HG03520 (cell line): ENCODE results near the gene TET3.
"Not testable (repeated sequence)": the region's sequence is repeated elsewhere in the genome, so short reads cannot be mapped to it uniquely, and the experiment has no call there.

Experiments
- ATAC-seq: cut with Tn5 transposase; IDR thresholded peaks from one replicate; pipeline ENCODE4 v1.9.1; 2021; ENCODE audit warnings: mild to moderate bottlenecking, moderate library complexity; ENCODE audit not compliant: unreplicated experiment

The TET3 gene

DNA sequence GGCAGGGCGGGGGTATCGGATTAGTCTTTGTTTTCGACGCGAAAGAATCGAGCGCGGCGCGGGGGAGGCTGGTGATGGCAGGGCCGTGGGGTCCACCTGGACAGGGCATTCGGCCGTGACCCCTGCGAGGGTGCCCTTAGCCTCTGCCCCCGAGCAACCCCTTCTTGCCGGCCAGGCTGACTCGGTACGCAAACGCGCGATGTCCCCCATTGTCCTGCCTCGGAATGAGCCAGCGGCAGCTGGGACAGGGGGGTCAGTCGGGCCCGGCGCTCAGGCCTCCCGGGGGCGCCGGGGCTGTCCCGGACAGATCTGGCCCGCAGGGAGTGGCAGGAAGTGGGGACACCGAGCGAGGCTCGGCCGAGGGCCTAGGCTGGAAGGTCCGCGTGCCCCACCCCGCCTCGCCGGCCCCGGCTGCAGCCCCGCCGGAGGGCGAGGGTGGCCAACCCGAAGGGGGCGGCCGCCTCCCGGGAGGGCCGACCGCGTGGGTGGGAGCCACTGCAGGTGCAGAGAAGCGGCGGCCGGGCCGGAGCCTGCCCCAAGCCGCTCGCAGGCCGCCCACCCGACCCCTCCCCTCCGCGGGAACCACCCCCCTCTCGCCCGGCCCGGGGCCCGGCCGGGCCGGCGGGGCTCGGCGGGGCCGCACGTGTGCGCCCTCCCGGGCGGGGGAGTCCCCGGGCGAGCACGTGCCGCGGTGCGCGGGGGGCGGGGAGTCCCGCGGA is at the start of gene TET3:
TET3 (plus strand) TSS at position 708 of the 719 bp plus-strand sequence. CDS start 1,494 bp downstream, outside the sequence.
- peak; percentile 28 for ATAC-seq

DNA sequence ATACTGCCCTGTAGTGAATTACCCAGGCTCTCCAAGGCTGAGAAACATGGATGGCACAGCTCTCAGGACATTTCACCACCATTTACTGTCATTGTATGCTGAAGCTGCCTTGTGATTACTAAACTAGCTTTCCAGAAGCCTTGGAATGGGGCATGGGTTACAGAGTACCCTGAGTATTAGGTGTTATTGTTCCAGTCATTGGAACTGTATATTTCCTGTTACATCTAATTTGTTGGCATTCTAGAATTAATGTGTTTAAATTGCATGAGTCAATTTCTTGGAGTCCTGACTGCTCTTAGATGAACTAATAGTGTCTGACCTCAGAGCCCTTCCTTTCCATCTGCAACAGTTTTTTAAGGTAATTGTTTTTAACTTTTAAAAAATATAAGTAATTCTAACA is 49.1 kb upstream of the TET3 start:
- ATAC-seq: no peak

DNA sequence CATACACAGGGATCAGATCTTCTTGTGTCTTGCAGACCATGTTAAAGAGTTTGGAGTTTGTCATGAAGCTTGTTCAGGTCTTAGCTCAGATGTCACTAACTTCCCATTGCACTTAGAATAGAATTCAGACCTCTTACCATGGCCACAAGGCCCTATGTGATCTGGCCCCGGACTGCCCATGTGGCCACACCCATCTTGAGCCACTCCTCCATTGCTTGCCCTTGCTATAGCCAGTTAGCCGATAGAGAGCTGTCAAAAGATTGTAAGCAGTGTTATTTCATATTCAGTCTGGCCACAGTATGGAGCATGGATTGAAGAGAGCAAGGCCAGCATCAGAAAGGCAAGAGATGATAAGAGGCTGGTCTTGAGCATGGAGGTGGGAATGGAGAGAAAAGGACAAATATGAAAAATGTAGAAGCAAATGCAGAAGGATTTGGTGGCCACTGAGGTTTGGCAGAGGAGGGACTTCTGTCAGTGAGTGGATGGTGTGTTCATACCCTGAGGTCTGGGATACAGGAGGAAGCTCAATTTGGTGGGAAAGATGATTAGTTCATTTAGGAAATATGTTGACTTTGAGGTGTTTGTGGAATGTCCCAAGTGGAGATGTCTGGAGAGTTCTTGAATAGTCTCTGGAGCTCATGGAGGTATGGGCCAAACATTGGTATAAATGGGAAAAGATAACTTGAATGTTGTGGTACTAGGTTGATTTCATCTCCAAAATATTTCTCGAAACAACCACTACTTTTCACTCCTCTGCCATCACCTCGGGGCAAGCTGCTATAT is 47.4 kb upstream of the TET3 start:
- no peak for ATAC-seq

DNA sequence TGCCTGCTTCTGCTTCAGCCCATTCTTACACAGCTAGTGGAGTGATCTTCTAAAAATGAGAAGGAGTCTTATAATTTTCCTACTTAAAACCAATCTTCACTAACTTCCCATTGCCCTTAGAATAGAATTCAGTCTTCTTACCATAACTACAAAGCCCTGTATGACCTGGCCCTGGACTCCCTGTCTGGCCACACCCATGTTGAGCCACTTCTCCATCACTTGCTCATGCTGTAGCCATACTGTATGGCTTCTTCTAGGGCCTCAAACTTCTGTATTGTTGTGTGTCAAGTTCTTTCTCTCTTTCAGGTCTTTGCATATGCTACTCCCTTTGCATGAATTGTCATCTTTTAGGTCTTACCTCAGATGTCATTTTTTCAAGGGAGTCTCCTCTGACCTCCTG is 46.8 kb upstream of the TET3 start:
- ATAC-seq: no peak

DNA sequence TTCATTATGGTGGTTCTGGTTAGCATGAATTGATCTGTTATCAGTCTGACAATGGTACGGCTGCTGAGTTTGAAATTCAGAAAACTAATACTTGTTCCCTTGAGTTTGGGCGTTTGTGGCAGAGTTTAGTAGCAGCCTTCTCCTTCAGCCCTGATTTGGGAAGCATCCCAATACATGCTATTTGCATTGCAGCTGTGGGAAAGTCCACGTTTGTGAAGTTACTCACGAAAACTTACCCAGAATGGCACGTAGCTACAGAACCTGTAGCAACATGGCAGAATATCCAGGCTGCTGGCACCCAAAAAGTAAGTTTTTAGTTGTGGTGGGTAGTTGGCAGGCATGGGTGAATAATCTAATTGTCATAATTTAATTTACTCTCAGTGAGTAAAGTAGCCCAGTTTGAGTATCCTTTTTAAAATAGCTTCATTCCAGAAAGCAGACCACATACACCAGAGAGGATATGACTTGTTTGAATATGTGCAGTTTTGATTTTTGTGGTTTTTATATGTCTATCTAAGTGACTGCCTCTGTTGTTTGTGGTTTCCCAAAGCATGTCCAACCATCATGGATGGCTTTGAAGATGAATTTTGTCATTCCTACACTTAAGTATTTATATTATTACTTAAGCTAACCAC is 45.9 kb upstream of the TET3 start:
- no peak for ATAC-seq

DNA sequence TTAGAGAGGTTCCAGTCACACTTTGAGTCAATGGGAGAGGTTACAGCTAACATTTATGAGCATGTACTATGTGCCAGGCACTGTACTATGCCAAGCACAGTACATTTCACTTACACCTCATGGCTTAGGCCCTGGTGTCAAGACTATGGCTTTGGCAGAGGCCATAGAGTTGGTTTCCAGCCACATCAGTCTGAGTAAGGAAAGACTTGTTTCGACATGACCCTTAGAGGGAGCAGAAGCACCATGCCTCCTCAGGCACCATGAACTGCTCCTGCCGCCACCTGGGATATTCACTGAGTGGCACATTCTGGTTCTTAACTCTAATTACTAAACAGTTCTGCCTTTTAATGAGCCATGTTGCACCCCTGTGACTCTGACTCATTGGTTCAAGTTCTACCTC is 45.3 kb upstream of the TET3 start:
- ATAC-seq: no peak

DNA sequence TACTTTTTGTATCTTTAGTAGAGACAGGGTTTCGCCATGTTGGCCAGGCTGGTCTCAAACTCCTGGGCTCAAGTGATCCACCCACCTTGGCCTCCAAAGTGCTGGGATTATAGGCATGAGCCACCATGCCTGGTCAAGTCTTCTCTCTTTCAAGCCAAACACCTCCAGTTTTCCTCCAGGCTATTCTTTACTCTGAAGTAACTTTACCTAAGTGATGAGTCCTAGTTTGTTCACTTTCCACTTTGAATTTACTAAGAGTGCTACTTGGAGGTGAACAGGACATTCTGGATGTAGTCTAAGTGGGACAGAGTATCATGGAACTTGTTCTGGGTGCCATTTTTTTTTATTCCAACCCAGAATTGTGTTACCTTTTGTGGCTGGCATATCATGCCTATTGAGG is 44.6 kb upstream of the TET3 start:
- ATAC-seq: not testable (repeated sequence)

DNA sequence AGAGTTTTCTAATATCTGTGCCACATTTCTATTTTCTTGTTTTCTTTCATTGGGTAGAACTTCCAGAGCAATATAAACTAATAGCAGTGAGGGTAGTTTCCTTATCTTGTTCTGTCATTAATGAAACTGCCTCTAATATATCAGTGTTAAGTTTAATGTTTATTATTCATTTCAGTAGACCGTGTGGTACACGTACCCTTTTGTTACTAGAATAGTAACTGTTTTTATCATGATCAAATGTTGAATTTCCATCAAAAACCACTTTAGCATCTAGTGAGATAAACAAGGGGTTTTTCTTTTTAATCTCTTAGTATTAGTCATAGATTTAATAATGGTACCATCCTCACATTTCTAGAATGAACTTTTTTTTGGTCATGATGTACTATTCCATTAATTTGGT is 42.0 kb upstream of the TET3 start:
- ATAC-seq: no peak

DNA sequence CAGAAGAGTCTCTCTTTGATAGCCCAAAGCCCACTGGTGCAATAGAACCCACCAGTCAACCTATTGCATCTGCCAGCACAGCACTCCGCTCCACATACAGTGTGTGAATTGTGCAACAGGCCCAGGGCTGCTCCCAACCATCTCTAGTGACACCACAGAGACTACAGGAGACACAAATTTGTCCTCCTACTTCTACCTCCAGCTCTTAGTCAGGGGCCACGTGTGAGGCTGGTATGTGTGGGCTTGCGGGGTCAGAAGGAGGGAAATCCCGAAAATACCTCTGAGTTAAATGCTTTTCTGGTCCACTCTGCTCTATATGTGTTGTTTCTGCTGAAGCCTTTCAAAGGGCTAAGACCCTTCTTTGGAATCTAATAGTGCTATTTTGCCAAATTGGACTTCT is 40.0 kb upstream of the TET3 start:
- ATAC-seq: no peak

DNA sequence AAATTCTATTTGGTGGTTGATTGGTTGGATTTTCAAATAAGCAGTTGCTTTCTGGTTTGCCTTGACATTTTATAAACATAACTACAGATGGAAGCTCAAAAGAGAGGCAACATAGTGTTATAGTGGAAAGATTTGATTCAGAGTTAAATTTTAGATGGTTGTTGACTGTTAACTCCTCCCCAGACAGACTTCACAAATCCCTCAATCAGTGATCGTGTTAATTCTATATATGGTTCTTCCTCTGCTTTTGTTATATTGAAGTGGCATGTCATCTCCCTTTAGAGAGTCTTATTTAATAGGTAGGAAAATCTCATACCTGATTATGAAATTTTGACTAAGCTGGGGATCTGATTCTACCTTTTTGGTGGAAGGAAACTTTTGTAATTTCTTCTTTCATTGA is 38.5 kb upstream of the TET3 start:
- no peak for ATAC-seq

DNA sequence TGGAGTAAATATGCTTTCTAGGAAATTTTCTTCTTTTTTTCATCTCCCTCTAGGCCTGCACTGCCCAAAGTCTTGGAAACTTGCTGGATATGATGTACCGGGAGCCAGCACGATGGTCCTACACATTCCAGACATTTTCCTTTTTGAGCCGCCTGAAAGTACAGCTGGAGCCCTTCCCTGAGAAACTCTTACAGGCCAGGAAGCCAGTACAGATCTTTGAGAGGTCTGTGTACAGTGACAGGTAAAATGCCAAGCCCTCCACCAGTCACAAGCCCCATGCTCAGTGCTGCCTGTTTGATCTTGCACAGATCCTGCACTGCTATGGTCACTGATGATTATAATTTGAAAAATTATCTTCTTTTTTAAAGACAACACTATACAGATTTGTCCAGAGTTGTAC is 38.0 kb upstream of the TET3 start:
- ATAC-seq: no peak

DNA sequence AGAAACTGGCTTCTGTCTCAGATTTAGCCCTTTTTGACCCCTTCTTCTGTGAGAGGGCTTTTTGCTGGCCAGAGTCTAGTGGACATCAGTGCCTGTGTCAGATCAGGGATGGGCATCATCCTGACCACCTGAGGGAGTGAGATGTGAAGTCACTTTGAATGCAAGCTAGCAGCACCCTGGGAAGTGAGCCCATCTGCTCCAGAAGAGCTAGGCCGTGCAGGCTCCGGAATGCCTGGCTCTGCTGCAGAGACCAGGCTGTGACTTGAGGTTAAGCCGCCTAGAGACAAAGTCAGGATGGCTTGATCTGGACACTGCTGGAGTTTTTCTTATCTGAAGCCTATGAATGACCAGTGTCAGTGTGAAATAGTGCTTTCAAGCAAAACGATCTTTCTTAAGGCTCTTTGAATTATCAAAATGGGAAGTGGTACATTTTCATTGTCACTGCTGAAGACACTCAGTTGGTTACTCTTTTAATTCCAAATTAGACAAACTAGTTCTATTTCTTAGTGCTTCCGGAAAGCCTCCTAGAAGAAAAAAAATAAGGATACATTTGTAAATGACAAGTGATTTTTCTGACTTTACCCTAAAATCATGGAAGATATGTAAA is 37.2 kb upstream of the TET3 start:
- no peak for ATAC-seq

DNA sequence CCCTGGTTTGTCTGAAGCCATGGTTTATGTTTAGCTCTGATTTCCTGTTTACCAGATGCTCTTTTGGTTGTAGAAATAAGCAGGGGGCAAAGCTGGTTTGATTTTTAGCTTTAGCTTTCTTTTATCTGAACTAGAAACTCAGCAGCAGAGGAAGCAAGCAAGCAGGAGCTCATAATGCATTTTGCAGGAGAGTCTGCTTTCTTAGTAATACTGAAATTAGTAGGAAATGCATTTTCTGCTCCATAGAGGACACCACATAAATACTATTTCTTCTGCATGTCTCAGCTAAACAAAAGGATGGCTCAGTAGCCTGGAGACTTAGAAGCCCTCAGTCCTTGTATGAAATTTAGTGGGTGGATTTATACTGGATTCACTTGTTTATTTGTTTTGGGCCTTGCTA is 34.9 kb upstream of the TET3 start:
- ATAC-seq: no peak

DNA sequence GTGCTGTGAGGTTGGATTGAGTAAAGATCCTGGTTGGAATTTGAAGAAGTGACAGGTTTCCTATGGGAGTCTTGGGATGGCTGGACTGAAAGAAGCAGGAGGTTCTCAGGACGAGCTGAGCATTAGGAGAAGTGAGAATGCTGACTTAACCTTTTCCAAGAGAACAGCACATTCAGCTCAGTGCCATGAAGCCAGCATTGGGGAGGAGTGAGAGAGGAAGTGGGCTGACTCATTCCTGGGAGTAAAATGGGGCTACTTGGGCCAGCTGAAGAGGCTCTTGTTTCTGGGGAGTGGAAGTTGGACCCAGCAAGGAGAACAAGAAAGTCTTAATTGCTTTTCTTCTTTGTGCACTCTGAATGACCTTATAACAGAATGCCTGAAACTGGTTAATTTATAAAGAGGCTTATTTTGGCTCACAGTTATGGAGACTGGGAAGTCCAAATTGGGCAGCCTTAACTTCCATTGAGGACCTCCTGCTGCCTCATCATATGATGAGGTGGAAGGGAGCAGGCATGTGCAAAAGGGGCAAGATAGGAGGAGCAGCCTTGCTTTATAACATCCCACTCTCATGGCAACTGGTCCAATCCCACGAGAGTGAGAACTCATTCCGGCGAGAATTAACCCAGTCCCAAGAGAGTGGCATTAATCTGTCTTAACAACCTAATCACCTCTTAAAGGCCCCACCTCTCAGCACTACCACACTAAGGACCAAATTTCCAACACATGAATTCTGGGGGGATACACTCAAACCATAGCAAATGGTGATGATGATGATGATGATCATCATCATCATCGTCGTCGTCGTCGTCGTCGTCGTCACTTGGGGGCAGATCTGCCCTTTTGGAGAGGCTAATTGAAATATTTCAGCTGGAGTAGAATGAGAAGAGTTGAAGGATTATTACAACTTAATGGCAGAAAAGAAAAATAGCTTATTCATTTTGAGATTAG is 31.9 kb upstream of the TET3 start:
- no peak for ATAC-seq

DNA sequence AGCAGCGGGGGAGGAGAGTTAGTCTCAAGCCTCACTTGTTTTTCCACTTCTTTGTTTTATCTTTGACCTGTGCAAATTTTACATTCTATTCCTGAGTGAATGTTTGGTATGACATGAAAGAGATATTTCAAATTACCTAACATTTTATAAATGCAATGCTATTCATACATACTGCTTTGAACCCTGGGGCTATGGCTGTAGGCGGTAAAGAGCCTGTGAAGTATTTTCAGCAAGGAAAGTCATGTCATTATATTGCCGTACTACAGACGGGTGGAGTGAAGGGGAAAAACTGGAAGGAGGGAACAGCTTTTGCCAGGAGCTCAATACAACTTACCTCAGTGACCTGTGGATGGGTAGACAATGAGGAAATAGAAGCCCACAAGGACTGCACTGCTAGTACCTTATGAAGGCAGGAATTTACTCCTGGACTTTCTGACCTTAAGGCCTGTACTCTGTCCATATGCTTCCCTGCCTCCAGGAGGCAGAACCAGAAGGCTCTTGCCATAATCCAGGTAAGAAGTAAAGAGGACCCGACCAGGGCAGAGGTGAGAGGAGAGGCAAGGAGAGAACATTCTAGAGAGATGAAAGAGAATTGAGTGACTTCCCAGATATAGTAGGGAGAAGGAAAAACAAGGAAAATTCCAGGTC is 28.4 kb upstream of the TET3 start:
- no peak for ATAC-seq

DNA sequence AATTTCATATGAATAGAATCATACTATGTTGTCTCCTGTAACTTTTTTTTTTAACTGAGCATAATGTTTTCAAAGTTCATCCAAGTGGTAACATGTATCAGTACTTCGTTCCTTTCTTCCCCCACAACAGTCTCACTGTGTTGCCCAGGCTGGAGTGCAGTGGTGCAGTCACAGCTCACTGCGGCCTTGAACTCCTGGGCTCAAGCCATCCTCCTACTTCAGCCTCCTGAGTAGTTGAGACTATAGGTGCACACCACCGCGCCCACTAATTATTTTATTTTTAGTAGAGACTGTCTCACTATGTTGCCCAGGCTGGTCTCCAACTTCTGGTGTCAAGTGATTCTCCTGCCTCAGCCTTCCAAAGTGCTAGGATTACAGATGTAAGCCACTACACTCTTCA is 23.4 kb upstream of the TET3 start:
- no peak for ATAC-seq

DNA sequence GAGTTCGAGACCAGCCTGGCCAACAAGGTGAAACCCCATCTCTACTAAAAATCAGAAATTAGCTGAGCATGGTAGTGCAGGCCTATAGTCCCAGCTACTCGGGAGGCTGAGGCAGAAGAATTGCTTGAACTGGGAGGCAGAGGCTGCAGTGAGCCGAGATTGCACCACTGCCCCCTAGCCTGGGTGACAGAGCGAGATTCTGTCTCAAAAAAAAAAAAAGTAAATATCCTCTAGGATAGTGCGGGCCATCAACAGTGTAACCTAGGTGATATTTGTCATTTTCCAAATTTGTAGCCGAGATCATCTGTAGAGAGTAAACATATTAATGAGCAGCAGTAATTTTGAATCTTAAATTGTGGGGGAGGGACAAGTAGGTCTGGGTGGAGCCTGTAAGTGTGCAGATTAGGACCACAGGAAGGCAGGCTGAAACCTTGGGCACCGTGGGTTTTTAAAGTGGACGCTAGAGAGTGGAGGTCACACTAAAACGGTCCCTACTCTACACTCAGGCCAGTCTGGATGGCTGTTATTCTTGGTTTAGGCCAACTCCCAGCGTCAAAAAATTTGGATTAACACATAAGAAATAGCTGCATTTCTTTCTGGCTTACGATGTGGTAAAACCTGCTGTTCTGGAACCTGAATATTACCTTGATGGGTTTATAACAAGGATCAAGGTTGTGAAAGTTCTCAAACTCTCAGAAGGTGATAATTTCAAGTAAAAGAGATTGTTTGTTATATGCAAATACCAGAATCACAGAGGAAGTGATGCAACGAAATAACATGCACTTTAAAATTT is 22.7 kb upstream of the TET3 start:
- ATAC-seq: no peak

DNA sequence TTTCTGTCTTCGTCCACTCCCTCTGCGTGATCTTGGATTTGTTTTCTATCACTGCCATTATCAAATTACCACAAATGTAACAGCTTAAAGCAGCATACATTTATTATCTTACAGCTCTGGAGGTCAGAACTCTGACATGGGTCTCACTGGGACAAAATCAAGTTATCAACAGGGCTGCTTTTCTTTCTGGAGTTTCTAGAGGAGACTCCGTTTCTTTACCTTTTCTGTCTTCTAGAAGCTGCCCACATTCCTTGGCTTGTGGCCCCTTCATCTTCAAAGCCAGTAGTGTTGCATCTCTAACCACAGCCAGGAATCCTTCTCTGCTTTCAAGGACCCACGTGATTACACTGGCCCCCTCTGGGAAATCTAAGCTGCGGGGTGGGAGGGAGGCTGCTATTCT is 21.9 kb upstream of the TET3 start:
- ATAC-seq: no peak
